ENCODE data around the gene KRT38. TPM values are rescaled to one million over a fixed set of nuclear protein-coding genes. Genes with fewer than 3 reads are reported as not detected.

Gene KRT38
- total RNA-seq, 1 donor, result not detected

DNA sequence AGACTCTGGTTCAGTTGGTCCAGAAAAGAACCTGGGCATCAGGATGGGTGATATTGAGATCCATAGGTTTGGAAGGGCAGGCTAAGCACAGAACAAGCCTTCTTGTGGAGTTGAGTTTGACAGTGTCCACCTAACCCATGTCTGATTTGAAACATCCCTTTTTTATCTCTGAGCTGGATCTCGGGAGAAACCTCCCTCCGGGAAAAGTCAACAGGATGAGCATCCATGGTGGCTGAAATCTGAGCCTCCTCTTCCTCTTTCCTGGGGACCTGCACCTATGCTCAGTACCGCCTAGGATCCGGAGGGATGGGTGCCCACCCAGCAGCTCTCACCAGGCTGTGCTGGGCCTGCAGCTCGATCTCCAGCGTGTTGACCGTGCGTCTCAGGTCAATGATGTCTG, 23.0 kb upstream of the KRT38 start:
- TF ChIP-seq, protein P1, sequence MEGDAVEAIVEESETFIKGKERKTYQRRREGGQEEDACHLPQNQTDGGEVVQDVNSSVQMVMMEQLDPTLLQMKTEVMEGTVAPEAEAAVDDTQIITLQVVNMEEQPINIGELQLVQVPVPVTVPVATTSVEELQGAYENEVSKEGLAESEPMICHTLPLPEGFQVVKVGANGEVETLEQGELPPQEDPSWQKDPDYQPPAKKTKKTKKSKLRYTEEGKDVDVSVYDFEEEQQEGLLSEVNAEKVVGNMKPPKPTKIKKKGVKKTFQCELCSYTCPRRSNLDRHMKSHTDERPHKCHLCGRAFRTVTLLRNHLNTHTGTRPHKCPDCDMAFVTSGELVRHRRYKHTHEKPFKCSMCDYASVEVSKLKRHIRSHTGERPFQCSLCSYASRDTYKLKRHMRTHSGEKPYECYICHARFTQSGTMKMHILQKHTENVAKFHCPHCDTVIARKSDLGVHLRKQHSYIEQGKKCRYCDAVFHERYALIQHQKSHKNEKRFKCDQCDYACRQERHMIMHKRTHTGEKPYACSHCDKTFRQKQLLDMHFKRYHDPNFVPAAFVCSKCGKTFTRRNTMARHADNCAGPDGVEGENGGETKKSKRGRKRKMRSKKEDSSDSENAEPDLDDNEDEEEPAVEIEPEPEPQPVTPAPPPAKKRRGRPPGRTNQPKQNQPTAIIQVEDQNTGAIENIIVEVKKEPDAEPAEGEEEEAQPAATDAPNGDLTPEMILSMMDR (IDR thresholded peaks at IDR 0.05; ENCODE audit: insufficient read depth, low read length), result no peak
- no peak overlapping the region for H3K4me3 ChIP-seq (ENCODE audit: low read depth, low read length)
- DNase-seq (ENCODE audit: low read depth), result no peak

DNA sequence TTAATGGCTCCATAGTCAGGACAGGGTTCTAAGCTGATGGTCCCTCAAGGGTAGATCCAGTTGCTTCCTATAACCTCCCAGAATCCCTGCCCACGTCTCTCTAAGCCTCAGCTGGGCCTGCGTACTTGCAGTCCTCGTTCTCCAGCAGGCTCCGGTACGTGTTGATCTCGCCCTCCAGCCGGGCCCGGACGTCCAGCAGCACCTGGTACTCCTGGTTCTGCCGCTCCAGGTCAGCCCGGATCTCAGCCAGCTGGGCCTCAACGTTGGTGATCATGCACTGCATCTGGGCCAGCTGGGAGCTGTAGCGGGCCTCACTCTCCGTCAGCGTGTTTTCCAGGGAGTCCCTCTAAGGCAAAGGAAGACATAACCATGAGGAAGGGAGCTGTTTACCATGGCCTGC, 21.9 kb upstream of the KRT38 start:
- no peak for DNase-seq (ENCODE audit: low read depth)
- TF ChIP-seq, protein P1 (IDR thresholded peaks at IDR 0.05; ENCODE audit: insufficient read depth, low read length), result no peak
- no peak overlapping the region for H3K4me3 ChIP-seq (ENCODE audit: low read depth, low read length)

DNA sequence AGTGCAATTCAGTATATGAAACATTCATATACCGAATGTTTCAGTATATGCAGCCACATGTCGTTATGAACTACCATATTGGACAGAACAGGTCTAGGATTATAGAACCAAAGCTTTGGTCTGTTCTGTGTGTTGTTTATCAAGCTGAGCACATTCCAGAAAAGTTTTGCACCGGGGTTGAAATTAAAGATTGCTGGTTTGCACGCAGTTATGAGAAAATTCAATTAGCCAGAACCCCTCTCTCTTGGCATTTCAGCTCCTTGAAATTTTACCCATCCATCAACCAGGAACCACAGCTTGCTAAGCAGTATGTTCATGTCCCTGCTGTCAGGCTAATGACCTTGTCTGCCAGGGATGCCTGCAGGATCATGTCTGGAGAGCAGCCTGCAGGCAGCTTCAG, 16.9 kb upstream of the KRT38 start:
- H3K4me3 ChIP-seq (ENCODE audit: low read depth, low read length), result no peak overlapping the region
- TF ChIP-seq, protein P1 (IDR thresholded peaks at IDR 0.05; ENCODE audit: insufficient read depth, low read length), result no peak
- peak; percentile 62 for DNase-seq (ENCODE audit: low read depth)

DNA sequence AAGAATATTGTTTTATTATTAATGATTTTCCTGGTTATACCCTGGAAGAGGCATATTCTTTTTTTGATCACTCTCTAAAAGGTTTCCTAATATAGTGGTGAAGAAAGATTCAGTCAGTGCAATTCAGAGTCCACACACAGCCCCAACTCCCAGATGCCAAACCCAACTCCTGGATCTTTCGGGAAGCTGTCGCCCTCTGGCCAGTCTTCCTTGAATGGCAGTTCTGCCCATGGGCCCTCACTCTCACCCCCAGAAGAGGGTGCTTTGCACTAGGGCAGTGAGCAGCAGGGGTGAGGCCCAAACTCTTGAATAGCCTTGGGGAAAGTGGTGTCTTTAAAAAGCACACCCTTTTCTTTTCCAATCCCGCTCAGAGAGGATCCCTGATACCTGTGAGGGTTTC, 15.4 kb upstream of the KRT38 start:
- no peak overlapping the region for H3K4me3 ChIP-seq (ENCODE audit: low read depth, low read length)
- no peak for DNase-seq (ENCODE audit: low read depth)
- TF ChIP-seq, protein P1 (IDR thresholded peaks at IDR 0.05; ENCODE audit: insufficient read depth, low read length), result no peak

DNA sequence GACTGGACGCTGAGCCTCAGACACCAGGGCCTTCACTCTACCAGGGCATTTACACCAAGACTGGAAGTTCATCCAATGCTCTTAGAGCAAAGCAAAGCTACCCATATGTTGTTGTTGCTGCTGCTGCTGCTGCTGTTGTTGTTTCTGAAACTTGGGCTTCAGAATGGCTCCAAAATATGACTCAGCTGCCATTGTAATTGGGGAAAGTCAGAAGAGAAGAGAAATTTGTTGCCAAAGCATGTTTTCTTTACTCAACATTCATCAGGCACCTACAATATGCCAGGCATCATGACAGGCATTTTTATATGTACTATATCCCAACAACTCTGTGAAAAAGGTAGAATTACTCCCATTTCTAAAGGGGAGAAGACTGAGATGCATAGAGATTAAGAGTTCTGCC, 14.5 kb upstream of the KRT38 start:
- H3K4me3 ChIP-seq (ENCODE audit: low read depth, low read length), result no peak overlapping the region
- TF ChIP-seq, protein P1 (IDR thresholded peaks at IDR 0.05; ENCODE audit: insufficient read depth, low read length), result no peak
- peak; percentile 46 for DNase-seq (ENCODE audit: low read depth)

DNA sequence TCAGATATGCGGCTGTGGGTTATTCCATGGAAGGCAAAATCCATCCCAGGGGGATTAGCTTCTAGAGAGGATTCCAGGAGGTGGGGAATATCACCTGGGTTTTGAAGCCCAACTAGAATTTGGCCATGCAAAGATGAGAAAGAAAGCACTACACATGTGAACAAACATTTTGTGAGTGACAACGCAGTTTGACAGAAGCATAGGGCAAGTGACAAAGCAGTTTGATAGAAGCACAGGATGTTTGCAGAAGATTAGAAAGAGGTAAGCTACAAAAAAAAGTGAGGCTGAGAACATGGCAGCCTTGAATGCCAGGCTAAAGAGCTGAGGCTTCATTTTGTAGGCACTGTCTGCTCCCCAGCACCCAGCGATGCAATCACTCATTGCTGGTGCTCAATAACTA, 12.3 kb upstream of the KRT38 start:
- H3K4me3 ChIP-seq (ENCODE audit: low read depth, low read length), result no peak overlapping the region
- TF ChIP-seq, protein P1 (IDR thresholded peaks at IDR 0.05; ENCODE audit: insufficient read depth, low read length), result no peak
- no peak for DNase-seq (ENCODE audit: low read depth)

DNA sequence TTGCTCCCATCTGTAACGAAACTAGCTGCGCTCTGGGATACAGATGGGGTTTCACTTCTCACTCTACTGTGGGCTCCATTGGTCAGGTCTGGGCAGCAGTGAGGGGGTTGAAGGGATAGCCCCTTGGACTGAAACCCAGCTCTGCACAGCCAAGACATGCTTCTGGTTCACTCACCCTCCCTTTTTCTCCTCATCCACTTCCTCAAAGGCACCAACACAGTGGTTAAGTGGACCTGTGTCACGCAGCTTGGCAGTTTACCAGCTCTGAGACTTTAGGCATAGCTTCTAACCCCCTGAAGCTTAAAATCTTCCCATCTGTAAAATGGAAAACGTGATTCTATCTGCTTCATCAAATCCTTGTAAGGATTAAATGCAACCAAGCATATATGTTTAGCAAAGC, 11.5 kb upstream of the KRT38 start:
- DNase-seq (ENCODE audit: low read depth), result no peak
- TF ChIP-seq, protein P1 (IDR thresholded peaks at IDR 0.05; ENCODE audit: insufficient read depth, low read length), result no peak
- no peak overlapping the region for H3K4me3 ChIP-seq (ENCODE audit: low read depth, low read length)
